H1 (cell line): ENCODE results near the gene TPP2. TPM values are rescaled to one million over a fixed set of nuclear protein-coding genes. Genes with fewer than 3 reads are reported as not detected.

Experiments
- CTCF ChIA-PET: fragments of 300-600 bp; sonication (Branson Sonifier 250); formaldehyde crosslinking; loops from one replicate; lab custom pipeline; 2021; ENCODE audit not compliant: partially characterized antibody; lab: Charles Lee
- POLR2A ChIA-PET: fragments of 300-600 bp; sonication (Branson Sonifier 250); formaldehyde crosslinking; loops from one replicate; lab custom pipeline; 2021; ENCODE audit warnings: inconsistent platforms; ENCODE audit not compliant: partially characterized antibody; lab: Charles Lee
- DNase-seq, 2 experiments: peaks; one replicate each; pipeline versions ENCODE4 v3.0.0 to v3.0.0-alpha.2; 2010 to 2022; ENCODE audit warnings: low spot score in 2 of 2, low read depth in 1 of 2, mixed read lengths in 1 of 2
- FAIRE-seq: peaks from 2 replicates; lab custom pipeline; 2011; peaks lifted over from hg19 to GRCh38; lab: Jason Lieb, UNC
- H2AFZ ChIP-seq: 2 replicates; pipeline ENCODE4 v1.8.1; 2012; ENCODE audit warnings: low read length, inconsistent platforms
- H2AK5ac ChIP-seq: 2 replicates; pipeline ENCODE4 v1.6.1; 2013; ENCODE audit warnings: low read depth, low read length
- H2BK120ac ChIP-seq: replicated peaks from 2 replicates; pipeline ENCODE3; 2013; ENCODE audit warnings: low read depth, low read length, inconsistent platforms
- H2BK12ac ChIP-seq: 2 replicates; pipeline ENCODE4 v1.6.1; 2013; ENCODE audit warnings: low read depth, low read length
- H2BK15ac ChIP-seq: 2 replicates; pipeline ENCODE4 v1.6.1; 2013; ENCODE audit warnings: low read length
- H2BK20ac ChIP-seq: 2 replicates; pipeline ENCODE4 v1.6.1; 2013; ENCODE audit warnings: low read length
- H2BK5ac ChIP-seq: 2 replicates; pipeline ENCODE4 v1.6.1; 2013; ENCODE audit warnings: low read depth, low read length
- H3K14ac ChIP-seq: 2 replicates; pipeline ENCODE4 v1.6.1; 2013; ENCODE audit warnings: inconsistent platforms; ENCODE audit not compliant: insufficient read length
- H3K18ac ChIP-seq: 2 replicates; pipeline ENCODE4 v1.6.1; 2013; ENCODE audit warnings: low read length; ENCODE audit errors: extremely low read depth
- H3K23ac ChIP-seq: 2 replicates; pipeline ENCODE4 v1.6.1; 2013; ENCODE audit warnings: inconsistent platforms; ENCODE audit not compliant: insufficient read length
- H3K23me2 ChIP-seq: 2 replicates; pipeline ENCODE4 v1.6.1; 2013; ENCODE audit warnings: low read depth, low read length
- H3K27ac ChIP-seq: 2 replicates; pipeline ENCODE4 v1.6.1; 2011; ENCODE audit warnings: low read depth, low read length, inconsistent platforms
- H3K27me3 ChIP-seq, 4 experiments: replicated peaks in 1 of 4; 1 replicate in 1 of 4; 2 replicates in 3 of 4; pipeline versions ENCODE4 v1.6.1 to v1.8.1; 2011 to 2013; ENCODE audit warnings: low read length in 3 of 4, mild to moderate bottlenecking in 3 of 4, inconsistent platforms in 2 of 4, mixed read lengths in 2 of 4, moderate library complexity in 1 of 4; ENCODE audit not compliant: control insufficient read depth in 3 of 4, insufficient read depth in 3 of 4; ENCODE audit errors: extremely low read depth in 1 of 4
- H3K36me3 ChIP-seq, 4 experiments: 2 replicates each; pipeline versions ENCODE4 v1.6.1 to v1.8.1; 2011 to 2013; ENCODE audit warnings: mild to moderate bottlenecking in 4 of 4, low read length in 3 of 4, moderate library complexity in 2 of 4, control low read depth in 1 of 4, inconsistent platforms in 1 of 4; ENCODE audit not compliant: insufficient read depth in 4 of 4, control insufficient read depth in 2 of 4
- H3K4ac ChIP-seq: replicated peaks from 2 replicates; pipeline ENCODE3; 2013; ENCODE audit warnings: low read length, low read depth, mixed read lengths, inconsistent platforms; ENCODE audit not compliant: insufficient read length
- H3K4me1 ChIP-seq, 4 experiments: replicated peaks in 1 of 4; 1 replicate in 1 of 4; 2 replicates in 3 of 4; pipeline versions ENCODE4 v1.6.1 to v1.8.1; 2011 to 2013; ENCODE audit warnings: low read length in 3 of 4, inconsistent platforms in 2 of 4, mixed read lengths in 1 of 4; ENCODE audit not compliant: insufficient read depth in 4 of 4, control insufficient read depth in 3 of 4
- H3K4me2 ChIP-seq, 2 experiments: 2 replicates each; pipeline versions ENCODE4 v1.6.1 to v1.8.1; 2011 to 2013; ENCODE audit warnings: low read depth in 2 of 2, low read length in 2 of 2, control low read depth in 1 of 2, inconsistent platforms in 1 of 2, mild to moderate bottlenecking in 1 of 2; ENCODE audit not compliant: insufficient read depth in 1 of 2
- H3K4me3 ChIP-seq, 4 experiments: fragments of 200-600, 300-600 bp in 1 of 4; sonication (generic), shearing (Covaris generic), sonication (Bioruptor Twin) in 1 of 4; 2 replicates each; pipeline versions ENCODE4 v1.5.1 to v1.8.1; 2011 to 2016; ENCODE audit warnings: low read length in 4 of 4, low read depth in 3 of 4, control low read depth in 2 of 4, inconsistent platforms in 2 of 4, mild to moderate bottlenecking in 2 of 4, mixed read lengths in 1 of 4, moderate library complexity in 1 of 4; ENCODE audit not compliant: insufficient read depth in 2 of 4; ENCODE audit errors: extremely low read depth in 1 of 4
- H3K56ac ChIP-seq: replicated peaks from 2 replicates; pipeline ENCODE3; 2013; ENCODE audit warnings: low read depth, mild to moderate bottlenecking, mixed read lengths, low read length, inconsistent platforms; ENCODE audit not compliant: insufficient read length
- H3K79me1 ChIP-seq: 2 replicates; pipeline ENCODE4 v1.6.1; 2013; ENCODE audit warnings: low read depth, low read length, control low read depth
- H3K79me2 ChIP-seq, 2 experiments: 2 replicates each; pipeline versions ENCODE4 v1.6.1 to v1.8.1; 2012 to 2013; ENCODE audit warnings: low read length in 2 of 2, mild to moderate bottlenecking in 2 of 2, inconsistent platforms in 1 of 2; ENCODE audit not compliant: insufficient read depth in 2 of 2, control insufficient read depth in 1 of 2
- H3K9ac ChIP-seq, 4 experiments: replicated peaks in 1 of 4; 1 replicate in 1 of 4; 2 replicates in 3 of 4; pipeline versions ENCODE4 v1.6.1 to v1.8.1; 2011 to 2013; ENCODE audit warnings: low read depth in 3 of 4, low read length in 3 of 4, control low read depth in 2 of 4, mild to moderate bottlenecking in 2 of 4, moderate library complexity in 2 of 4, inconsistent platforms in 1 of 4; ENCODE audit errors: extremely low read depth in 1 of 4
- H3K9me3 ChIP-seq, 2 experiments: 2 replicates each; pipeline versions ENCODE4 v1.6.1 to v1.8.1; 2012 to 2013; ENCODE audit warnings: mild to moderate bottlenecking in 2 of 2, moderate library complexity in 2 of 2, control low read depth in 1 of 2, inconsistent platforms in 1 of 2, low read depth in 1 of 2, low read length in 1 of 2, mixed read lengths in 1 of 2; ENCODE audit not compliant: insufficient read depth in 2 of 2
- H4K20me1 ChIP-seq, 2 experiments: replicated peaks in 1 of 2; 2 replicates each; pipeline versions ENCODE3 to v1.8.1; 2011 to 2013; ENCODE audit warnings: inconsistent platforms in 2 of 2, low read length in 2 of 2, mild to moderate bottlenecking in 1 of 2; ENCODE audit not compliant: insufficient read depth in 2 of 2, control insufficient read depth in 1 of 2
- H4K5ac ChIP-seq: 2 replicates; pipeline ENCODE4 v1.6.1; 2013; ENCODE audit warnings: low read length, low read depth, mixed read lengths, inconsistent platforms; ENCODE audit not compliant: insufficient read length
- H4K8ac ChIP-seq: 2 replicates; pipeline ENCODE4 v1.8.0; 2013; ENCODE audit warnings: mild to moderate bottlenecking, moderate library complexity, low read length, inconsistent platforms; ENCODE audit not compliant: insufficient read depth; ENCODE audit errors: extremely low read depth
- H4K91ac ChIP-seq: replicated peaks from 2 replicates; pipeline ENCODE3; 2013; ENCODE audit warnings: low read length, mixed read lengths, inconsistent platforms; ENCODE audit not compliant: insufficient read length
- MAFK ChIP-seq: IDR thresholded peaks from 2 replicates; pipeline ENCODE4 v1.6.1; 2012; ENCODE audit warnings: low read depth, mild to moderate bottlenecking, improper control_type of control experiment, low read length
- PHF8 ChIP-seq: fragments of 200-600 bp; sonication (generic); conservative IDR thresholded peaks from 2 replicates; pipeline ENCODE4 v1.7.1; 2012; ENCODE audit warnings: low read depth, mild to moderate bottlenecking, inconsistent platforms, low read length, moderate library complexity
- RAD21 ChIP-seq, 2 experiments: IDR thresholded peaks in 1 of 2; conservative IDR thresholded peaks in 1 of 2; 2 replicates each; pipeline ENCODE4 v1.6.1; 2011; ENCODE audit warnings: low read depth in 2 of 2, low read length in 2 of 2, improper control_type of control experiment in 1 of 2, inconsistent platforms in 1 of 2, mild to moderate bottlenecking in 1 of 2, moderate library complexity in 1 of 2
- WGBS, 2 experiments: shearing (Covaris generic) in 1 of 2; methylation state at CpG; one replicate each; pipeline versions ENCODE4 v1.1.6 to v1.1.7; 2013 to 2015; ENCODE audit warnings: low lambda C conversion rate in 2 of 2, mixed read lengths in 2 of 2, inconsistent platforms in 1 of 2, low coverage in 1 of 2, missing lambda C conversion rate in 1 of 2; ENCODE audit not compliant: insufficient replicate concordance in 2 of 2, insufficient coverage in 1 of 2, insufficient read length in 1 of 2; ENCODE audit errors: extremely low coverage in 1 of 2, missing lambda C conversion rate in 1 of 2; 5-methylcytosine and 5-hydroxymethylcytosine counted together
- polyA plus RNA-seq, 7 experiments: library from polyadenylated mRNA; depleted of rRNA in 3 of 7; stranded (reverse) in 5 of 7; unstranded in 2 of 7; fragments of >200 nt in 5 of 7; fragments of 200-250 nt in 2 of 7; gene quantifications; 1 replicate in 5 of 7; 2 replicates in 1 of 7; 4 replicates in 1 of 7; pipeline versions ENCODE4 v1.2.1 to v1.2.3, GENCODE V29; 2011 to 2013; ENCODE audit warnings: missing spikeins in 2 of 7, mixed read lengths in 2 of 7
- total RNA-seq: library from RNA; stranded (reverse); fragmentation: NEBNext Ultra II Directional; extraction: Animal tissue kit (Norgen Biotek cat#: 25700); gene quantifications from 2 replicates; pipeline ENCODE4 v1.2.1, GENCODE V29; 2021

The TPP2 gene
- total and polyA plus RNA-seq, 2 of the 8 experiments (the other 6 are each of a cell fraction or from before 2014, with no cell fraction given): 15.9 to 85.7 TPM

DNA sequence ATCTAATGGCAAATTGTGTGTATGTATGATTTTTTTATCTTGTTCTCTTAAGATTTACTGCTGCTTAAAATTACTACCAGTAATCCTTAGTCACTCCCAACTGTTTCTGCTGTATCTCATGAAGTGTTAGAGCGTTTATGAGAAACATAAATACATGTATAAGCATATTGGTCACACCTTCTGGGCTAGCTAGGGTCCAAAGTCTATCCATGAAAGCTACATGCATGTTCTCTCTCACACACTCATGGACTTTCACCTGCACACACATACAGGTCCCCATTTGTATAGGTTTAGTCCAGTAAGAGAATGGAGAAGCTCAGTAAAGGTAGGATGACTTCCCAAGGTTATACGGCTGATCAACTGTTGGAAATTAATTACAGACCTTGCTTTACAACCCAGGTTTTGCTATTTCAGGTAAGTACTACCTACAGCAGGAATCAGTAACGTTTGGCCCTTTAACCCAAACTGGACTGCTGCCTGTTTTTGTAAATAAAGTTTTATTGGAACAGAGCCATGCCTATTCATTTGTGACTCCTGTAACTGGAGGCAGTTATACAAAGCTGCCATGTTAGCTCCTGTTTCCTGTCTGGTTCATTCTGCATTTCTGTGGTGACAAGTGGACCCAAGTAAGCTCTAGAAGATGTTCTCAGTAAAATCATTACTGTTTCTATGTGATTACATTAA lies 82.8 kb downstream of the TPP2 start:
- Histone ChIP-seq H2BK20ac (no peak overlapping the region), H3K79me1 (no peaks in the 10 kb centered on the region), H3K9me3 (no peaks in the 10 kb centered on the region), H2BK120ac (no peak overlapping the region), H2AFZ (no peak overlapping the region), H2BK15ac (no peak overlapping the region), H3K79me2 (no peaks in the 10 kb centered on the region), H3K9ac (no peak overlapping the region), H4K20me1 (no peaks in the 10 kb centered on the region), H3K14ac (no peak overlapping the region), H3K27me3 (no peaks in the 10 kb centered on the region), H3K4ac (no peak overlapping the region), H4K8ac (no peak overlapping the region), H4K91ac (no peak overlapping the region), H3K27ac (no peak overlapping the region), H3K4me3 (no peak overlapping the region), H4K5ac (no peak overlapping the region), H2AK5ac (no peak overlapping the region), H3K23ac (no peak overlapping the region), H3K4me1 (no peaks in the 10 kb centered on the region), H2BK5ac (no peak overlapping the region), H3K56ac (no peak overlapping the region), H3K23me2 (no peaks in the 10 kb centered on the region; the same call in 1 of the 2 replicates), H3K18ac (no peak overlapping the region), H3K36me3 (peaks cover 0 to 47% (median 28%) of the 10 kb centered on the region in 4 experiments; a peak in 6 of 8 replicates), H3K4me2 (no peak overlapping the region), H2BK12ac (no peak overlapping the region)
- DNase-seq: no peak
- ChIA-PET POLR2A (no interaction called here), CTCF (interaction anchor here (0.8 to 1.5 kb wide), 4 partner anchors 10 to 120 kb away, joined by 3 to 6 read pairs (median 4); no protein-coding TSS in a partner anchor)
- FAIRE-seq: no peak
- 64% methylated on average over 3 of the region's 3 CpGs; no CpG with 5 or more reads in 1 of the 2 experiments for WGBS, 2 experiments
- TF ChIP-seq MAFK (no peak), RAD21 (IDR thresholded peaks at IDR 0.05 in 1 of 2, conservative IDR thresholded peaks at IDR 0.05 in 1 of 2; ENCODE audit: low read depth in 2 of 2, low read length in 2 of 2) (no peak), PHF8 (no peak)
